HG03108 (cell line): ENCODE results near the gene SLIT3.

Source experiments
- ATAC-seq: cut with Tn5 transposase; IDR thresholded peaks from one replicate; pipeline ENCODE4 v1.9.1; 2021; ENCODE audit warnings: moderate library complexity; ENCODE audit not compliant: unreplicated experiment

SLIT3 gene

DNA sequence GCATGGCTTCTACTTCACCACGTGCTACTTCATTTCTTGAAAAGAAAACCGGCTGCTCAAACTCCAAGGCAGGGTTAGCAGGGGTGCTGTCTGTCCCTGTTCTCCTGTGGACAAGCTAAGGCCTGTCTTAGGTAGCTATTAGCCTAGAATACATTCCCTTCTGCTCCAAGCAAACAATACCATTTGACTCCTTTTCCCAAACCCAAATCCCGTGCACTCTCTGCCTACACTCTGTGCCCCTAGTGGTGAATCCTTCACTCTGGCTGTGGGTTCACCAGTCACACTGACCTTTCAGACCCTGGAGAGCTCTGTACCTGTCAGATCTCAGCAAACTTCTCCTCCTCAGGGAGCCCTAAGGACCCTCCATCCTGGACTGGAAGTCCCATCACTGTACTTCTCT lies 211.6 kb downstream of the SLIT3 start:
- no peak for ATAC-seq

DNA sequence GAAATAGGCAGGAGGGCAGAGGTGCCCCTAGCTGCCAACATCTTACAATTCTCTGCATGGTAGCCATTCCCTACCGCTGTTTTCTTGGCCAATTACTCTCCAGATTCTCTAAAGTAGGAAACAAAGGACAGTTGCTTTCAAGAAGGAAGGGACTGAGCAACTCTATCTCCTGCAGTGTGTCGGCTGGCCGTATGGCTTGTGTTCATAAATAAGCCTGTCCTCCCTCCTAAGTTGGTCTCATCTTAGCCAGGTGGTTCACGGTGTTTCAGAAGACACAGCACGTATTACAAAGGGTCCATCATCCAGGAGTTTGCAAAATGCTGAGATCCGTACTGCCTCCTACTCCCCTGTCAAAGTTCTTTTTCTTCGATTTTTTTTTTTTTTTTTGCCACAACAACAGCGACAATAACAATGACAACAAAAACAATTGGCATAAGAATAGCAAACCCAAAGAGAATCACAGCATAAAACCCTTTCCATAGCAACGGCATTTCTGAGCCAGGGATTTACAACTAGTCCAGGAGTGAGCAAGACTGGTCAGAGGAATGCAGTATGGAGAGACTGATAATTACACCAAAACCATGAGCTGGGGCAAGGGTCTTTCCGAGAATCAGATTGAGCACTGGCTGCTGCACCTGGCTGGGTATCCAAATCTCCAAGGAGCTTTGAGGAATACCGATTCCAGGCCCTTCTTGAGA lies 212.8 kb downstream of the SLIT3 start:
- no peak for ATAC-seq

DNA sequence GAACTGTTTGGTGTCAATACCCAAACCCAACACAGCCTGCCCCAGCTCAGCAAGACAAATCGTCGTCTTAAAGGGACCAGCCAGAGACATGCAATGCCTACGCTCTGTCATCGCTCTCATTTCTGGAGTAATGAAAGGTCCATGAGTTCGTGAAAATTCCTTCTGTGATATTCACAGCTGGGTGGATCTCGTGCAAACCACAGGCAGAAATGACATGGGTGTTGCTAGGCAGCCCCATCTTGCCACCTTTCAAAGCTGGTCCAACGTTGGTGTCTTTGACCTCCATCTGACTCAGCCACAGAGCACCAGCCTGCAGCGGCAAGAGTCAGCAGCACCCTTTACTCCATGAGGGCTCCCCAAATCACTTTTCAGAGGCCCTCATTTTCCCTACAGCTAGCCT lies 215.3 kb downstream of the SLIT3 start:
- no peak for ATAC-seq

DNA sequence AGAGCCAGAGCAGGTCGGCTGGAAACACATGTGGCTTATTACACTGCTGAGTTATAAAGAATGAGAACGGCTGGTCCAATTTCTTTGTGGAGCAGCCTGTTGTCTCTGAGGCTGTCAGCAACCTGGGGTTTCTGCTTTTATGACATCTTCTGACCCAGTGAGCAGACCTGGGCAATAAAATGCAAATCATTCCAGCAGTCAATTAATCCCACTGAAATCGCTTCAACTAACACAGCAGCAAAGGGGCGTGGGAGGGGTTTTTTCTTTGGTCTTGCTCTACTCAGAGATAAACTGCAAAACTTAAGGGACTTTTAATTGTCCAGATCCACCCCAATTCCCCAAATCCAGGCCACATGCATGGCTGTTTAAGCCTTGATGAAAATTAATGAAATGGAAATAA lies 215.7 kb downstream of the SLIT3 start:
- ATAC-seq: no peak

DNA sequence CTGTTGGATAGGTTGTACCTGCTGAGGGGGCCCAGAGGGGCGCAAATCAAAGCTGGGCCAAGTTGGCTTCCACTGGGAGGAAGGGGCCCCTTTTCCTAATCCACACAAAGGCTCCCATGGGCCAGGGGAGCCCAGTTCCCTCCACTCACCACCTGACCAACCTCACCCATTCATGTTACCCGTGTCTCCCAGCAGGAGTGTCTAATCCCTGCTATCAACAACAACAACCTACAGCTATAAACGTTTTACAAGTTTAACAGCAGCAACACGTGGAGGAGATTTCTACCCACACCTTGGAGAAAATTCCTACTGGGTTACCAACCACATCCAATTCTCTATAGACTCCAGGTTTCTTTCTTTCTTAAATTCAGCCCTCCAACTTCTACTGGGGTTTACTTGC lies 216.2 kb downstream of the SLIT3 start:
- ATAC-seq: no peak

DNA sequence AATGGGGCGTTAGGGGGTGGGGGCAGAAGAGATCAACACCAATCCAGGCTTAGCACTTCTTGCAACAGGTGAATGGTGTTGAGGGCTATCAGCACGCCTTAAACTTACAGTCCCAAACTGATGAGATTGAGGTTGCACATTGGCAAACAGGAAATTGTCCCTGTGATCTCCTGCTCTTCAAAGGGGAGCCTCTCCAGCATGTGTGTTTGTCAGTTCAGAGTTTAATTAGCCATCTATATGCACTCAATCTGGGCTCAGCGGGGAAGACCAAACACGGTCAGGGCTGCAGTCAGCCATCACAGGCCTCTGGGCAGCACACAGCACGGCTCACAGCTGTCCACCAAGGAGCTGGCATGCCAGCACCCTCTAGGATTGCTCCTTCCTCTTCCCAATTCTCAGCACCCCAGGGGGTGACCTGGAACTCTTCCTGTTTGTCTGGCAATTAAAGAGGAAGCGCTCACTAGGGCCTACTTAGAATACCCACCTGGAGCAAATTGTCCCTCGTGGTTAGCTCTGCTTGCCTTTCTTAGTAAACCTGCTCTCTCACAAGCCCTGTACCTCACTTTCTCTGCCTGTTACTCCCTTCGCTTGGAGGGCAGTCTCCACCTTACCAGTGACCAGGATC lies 217.4 kb downstream of the SLIT3 start:
- no peak for ATAC-seq

DNA sequence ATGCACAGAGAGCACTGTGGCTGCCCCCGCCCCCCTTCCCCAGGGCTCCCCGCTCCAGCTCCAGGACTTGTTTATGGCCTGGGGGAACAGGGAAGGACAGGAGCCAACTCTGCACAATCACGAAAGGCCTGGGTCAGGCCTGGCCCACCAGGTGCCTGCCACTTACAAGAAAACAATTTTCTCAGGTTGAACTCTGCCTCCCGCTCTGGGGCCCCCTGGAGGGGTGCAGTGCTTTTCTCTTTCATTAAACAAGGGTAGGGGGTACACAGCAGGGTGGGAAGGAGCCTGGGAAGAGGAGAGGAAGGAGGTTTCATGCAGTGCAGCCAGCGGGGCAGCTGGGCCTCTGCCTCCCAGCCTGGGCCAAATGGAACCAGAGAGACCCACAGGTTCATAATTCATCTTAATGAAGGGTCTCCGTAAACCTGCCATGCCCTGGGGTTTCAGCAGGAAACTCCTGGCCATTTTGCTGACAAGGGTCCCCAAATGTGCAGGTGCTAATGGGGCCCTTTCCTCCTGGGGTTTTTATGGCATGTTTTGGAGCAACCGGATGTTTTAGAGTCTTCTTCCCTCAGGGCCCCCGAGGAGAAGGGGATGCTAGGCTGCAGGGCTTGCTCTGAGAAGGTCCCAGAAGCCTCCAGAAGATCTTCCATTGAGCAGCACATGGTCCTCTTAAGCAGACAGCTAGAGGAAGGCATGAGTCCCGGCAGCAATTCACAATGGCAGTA lies 219.8 kb downstream of the SLIT3 start:
- no peak for ATAC-seq

DNA sequence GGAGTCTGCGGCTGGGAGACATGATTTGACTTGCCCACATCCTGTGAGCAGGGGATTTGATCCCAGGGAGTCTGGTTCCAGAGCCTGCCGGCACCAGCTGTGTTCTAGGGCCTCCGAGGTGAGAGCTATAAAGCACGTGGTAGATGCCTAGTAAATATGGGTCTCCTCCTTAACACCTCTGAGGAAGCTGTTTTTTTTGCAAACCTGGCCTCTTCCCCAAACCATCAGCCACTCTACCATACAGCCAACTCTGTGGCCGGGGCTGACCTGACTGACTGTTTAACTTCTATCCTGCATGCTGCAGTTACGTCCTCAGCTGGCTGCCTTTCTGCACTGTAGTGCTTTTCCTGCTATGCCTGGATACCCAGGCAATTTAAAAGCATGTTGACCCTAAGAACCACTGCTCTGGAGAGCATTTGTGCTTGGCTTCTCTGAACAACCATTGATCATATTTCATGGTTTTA lies 220.5 kb downstream of the SLIT3 start:
- ATAC-seq: no peak

DNA sequence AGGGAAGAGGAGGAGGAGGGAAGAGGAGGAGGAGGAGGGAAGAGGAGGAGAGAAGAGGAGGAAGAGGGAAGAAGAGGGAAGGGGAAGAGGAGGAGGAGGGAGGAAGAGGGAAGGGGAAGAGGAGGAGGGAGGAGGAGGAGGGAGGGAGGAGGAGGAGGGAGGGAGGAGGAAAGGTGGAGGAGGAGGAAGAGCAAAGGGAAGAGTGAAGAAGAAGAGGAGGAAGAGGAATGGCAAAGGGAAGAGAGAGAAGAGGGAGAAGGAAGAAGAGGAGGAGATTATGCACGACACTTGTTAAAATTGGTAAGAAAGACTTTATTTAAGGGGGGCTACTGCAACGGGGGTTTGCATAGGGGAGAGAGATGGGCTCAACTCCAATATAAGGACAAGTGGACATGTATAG lies 221.2 kb downstream of the SLIT3 start:
- no peak for ATAC-seq

DNA sequence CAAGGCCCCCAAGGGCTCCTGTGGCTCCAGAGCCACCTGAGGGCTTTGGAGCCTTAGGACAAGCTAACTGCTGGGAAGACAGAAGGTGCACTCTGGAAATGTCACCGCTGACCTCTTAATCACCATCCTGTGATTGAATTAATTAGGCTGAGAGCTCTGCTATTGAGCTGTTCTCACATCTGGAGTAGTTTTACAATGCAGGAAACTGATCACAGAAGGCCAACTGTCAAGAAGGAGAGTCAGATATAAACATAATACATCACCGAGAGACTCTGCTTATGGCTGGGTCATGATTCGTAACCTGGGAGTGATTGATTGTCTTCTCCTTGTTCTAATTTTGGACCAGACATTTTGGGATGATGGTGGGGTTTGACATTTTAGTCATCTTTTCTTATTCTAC lies 226.1 kb downstream of the SLIT3 start:
- ATAC-seq: no peak

DNA sequence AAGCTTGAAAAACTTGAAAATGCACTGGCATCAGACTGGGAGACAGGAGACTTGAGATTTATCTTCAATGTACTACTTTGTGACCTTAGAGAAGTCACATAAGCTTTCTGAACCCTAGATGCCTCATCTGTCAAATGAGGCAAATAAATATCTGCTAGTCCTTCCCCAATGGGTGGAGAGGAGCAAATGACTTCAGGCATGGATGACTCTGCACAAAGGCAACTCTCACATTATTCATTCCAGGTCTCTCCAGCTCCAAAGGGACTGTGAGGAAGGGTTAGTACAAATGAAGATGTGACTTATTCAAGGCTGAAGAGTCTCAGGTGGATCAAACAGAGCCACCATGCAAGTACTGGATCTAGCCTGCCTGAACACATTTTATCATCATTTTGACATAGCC lies 228.7 kb downstream of the SLIT3 start:
- no peak for ATAC-seq

DNA sequence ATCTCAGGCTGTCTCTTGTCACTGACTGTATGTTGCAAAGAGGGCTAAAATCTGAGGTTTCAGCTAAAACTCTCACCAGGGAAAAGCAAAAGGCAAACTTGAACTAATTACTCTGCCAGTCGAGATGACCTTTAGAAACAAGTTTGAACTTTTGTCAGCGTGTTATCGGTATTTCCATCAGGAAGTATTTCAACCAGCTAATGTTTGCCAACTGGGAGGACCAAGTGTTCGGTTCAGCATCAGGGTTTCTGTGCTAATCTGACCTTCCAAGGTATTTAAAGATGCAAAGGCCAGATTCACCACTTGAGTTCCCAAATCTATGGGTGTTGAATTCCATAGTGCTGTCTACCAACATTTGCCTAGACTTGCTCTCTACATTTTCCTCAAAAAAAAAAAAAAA lies 230.5 kb downstream of the SLIT3 start:
- ATAC-seq: no peak

DNA sequence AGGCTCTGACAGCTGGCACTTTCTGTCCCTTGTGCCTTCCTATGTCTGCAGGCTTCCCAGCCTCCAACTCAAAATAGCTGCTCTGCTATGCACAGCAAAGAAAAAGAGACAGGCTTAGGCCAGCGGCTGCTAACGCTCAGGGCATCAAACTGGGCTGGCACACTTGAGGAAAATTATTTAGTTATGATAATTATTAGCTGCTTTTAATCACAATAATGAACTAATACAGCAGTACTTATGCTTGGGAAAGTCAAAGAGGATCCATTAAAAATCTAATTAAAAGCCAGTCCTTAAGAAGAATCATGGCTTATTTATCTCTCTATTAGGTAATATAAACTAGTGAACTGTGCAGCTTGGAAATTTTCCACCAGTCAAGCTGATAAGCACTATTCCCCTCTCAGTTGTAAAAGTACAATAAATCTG lies 233.2 kb downstream of the SLIT3 start:
- ATAC-seq: no peak

DNA sequence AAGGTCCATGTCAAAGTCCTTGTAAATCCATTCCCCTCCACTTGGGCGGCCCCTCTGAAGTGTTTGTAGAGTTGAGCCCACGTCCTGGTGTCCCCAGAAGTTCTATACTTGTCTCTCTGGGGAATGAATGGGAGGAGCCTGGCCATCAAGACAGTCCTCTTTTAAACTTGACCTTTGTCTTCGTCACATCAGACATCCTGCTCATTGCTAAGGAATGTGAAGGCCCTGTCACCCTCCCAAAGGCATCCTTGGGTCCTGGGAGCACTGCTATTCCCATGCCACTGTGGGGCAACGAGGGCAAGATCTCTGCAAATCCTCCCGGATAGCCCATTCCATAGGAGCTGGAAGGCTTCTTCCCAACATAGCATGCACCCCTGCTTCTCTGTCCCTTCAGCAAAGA lies 235.5 kb downstream of the SLIT3 start:
- ATAC-seq: no peak

DNA sequence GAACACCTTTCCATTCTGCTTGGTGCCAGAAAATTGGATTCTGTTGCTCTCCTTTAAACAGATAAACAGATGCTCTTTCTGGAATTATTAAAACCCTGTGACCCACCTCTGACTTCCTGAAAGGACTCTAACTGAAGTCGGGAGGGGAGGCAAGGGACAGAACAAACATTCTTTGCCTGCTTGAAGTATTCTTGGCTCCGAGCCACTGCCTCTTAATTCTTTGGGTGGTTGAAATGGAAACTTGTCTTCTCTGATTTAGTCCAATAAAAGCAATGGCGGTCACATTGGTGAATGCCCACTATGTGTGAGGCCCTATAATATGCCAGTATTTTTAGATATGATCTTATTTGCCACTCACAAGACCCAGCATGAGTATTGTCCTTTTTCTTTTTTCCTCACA lies 236.8 kb downstream of the SLIT3 start:
- no peak for ATAC-seq

DNA sequence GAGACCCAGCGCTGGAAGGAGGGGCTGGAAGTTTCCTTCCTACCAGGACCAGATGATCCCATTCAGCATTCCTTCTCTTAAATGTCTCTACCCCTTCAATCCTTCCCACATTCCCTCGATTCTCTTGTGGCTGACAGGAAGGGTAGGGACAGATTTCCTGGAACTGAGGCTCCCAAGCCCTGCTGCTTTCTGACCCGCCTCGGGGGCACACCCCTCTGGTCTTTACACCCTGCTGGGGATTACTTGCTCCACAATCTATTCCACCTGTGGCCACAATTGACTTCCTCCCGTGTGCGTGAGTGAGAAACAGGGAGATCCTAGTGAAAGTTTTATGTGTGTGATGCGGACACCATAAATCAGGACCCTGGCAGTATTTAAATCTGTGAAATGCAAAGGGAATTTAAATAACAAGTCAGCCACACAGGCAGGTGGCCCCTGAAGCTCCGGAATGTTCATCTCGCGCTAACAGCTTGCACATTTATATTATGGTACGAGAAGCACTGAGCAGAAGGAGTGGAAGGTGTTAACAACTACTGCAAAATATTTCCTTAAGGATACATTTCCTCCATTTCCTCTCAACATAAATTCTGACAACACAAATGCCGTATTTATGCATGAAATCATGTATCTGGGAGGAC lies 237.5 kb downstream of the SLIT3 start:
- no peak for ATAC-seq

DNA sequence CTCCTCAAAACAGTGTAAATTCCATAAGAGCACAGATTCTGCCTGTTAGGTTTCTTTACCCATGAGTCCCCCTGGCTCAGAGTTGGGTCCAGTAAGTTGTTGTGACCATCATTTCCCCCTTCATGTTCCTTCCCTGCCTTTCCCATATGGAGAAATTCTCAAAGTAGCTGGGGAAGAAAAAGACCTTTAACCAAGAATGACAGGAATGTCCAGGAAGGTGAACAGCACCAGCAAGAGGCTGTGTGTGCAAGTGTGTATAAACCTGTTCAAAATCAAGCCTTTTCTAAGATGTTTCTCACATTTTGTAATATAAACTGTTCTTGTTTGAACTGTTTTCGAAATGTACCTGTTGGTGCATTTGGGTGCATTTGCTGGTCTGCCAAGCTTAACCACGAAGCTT lies 238.2 kb downstream of the SLIT3 start:
- ATAC-seq: no peak

DNA sequence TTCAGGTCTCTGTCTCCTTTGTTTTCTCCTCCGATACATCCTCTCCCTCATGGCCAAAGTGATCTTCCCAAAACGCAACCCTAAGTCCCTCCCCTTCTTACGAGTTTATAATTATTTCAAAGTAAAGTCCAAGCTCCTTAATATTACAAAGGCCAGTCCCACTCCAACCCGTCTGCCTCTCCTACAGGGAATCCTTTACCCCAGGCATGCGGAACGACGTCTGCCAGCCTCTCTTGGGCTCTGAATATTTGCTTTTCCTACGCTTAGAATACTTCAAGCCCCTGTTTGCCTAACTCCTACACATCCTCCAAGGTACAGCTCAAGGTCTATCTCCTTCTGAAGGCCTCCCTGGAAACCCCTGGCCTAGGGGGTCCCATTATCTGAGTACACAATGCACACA lies 246.4 kb downstream of the SLIT3 start:
- ATAC-seq: no peak

DNA sequence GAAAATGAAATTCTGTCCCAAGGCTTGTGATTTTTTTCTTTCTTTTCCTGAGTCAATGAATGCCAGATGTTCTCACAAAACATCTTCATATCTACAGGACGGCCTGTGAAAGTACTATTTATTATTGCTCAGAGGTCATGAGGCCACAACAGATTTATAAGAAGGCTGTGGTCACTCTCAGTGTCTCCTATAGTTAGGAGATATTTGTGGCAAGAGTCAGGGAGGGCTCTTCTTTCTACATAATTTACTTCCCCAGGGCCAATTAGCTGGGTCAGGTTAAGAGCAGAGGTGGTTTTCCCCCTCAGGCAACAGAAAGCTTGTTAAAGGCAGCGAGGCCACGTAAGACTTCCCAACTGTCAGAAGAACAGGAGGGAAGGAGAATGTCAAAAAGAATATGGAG lies 248.7 kb downstream of the SLIT3 start:
- ATAC-seq: no peak

DNA sequence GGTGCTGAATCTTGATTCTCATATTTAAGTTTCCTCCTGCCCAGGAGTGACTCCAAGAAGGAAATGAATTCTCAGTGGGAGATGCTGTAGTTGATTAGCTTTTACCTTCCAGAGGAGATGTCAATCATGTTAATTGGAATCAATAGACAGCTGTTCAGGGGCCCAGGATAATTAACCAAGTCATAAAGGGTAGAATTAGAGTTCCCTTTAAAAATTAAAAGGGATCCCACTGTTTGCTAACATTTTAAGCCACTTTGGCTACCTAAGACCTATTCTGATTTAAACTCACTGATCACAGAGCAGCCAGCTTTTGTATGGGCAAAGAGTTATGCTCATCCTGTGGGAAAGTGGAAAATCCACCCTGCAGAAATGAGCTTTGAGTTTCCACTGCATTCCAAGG lies 249.6 kb downstream of the SLIT3 start:
- no peak for ATAC-seq

DNA sequence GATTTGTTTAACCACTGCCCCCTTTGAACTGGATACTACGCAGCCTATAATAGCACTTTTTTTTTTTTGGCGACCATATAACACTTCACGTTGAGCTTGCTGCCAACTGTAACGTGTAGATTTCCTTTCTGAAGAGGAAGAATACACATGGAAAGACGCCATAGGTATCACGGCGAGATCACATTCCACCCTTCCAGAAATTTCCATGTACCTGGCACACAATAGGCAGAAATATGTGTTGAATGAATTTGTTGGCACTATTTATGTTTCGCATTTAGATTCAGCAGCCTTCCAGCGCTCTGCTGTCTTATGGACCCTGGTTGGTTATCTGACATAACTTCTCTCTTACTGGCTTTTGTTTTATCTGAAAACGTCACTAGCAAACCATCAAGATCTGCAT lies 250.3 kb downstream of the SLIT3 start:
- ATAC-seq: no peak

DNA sequence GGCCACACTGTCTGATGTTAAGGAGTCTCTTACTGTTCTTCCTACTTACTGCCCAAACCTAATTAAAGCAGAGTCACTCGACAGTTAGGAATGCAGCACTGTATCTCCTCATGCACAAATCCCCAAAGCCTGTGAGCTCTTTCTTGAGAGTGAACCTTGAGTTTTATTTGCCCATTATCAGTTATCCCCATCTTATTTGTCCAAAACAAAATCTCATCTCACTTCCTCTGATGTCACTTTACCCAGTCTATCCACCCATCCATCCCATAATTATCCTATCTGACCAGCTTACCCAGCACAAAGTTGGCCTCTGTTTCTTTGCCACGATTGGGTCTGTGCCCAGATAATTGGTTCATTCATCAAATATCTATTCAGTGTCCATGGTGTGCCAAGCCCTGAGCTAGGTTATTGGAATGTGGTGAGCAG lies 250.8 kb downstream of the SLIT3 start:
- no peak for ATAC-seq
